SK-N-SH treated with all-trans-retinoic acid at 6 μM for 48 hours (cell line): Measurements from ENCODE around the gene HCAR2.

Experiments used
- ESRRG ChIP-seq: fragments of 250-450 bp; sonication (Bioruptor Pico); IDR thresholded peaks from 2 replicates; pipeline ENCODE4 v1.6.1; 2021; ENCODE audit warnings: mild to moderate bottlenecking
- GLIS3 ChIP-seq: fragments of 250-450 bp; sonication (Bioruptor Pico); IDR thresholded peaks from 2 replicates; pipeline ENCODE4 v1.5.0; 2020; ENCODE audit warnings: mild to moderate bottlenecking, moderate library complexity
- SNAI2 ChIP-seq: fragments of 250-450 bp; sonication (Bioruptor Pico); IDR thresholded peaks from 2 replicates; pipeline ENCODE4 v1.5.0; 2020; ENCODE audit warnings: mild to moderate bottlenecking, moderate library complexity
- TOX ChIP-seq: fragments of 250-450 bp; sonication (Bioruptor Pico); IDR thresholded peaks from 2 replicates; pipeline ENCODE4 v1.8.0; 2021; ENCODE audit warnings: mild to moderate bottlenecking, moderate library complexity, borderline replicate concordance
- ZFP3 ChIP-seq: fragments of 250-450 bp; sonication (Bioruptor Pico); IDR thresholded peaks from 2 replicates; pipeline ENCODE4 v1.5.0; 2020; ENCODE audit warnings: mild to moderate bottlenecking, moderate library complexity
- ZNF70 ChIP-seq: fragments of 450-650 bp; formaldehyde crosslinking; IDR thresholded peaks from 2 replicates; pipeline ENCODE4 v1.5.0; 2020; ENCODE audit warnings: mild to moderate bottlenecking, moderate library complexity
- ZNF8 ChIP-seq: fragments of 450-650 bp; formaldehyde crosslinking; IDR thresholded peaks from 2 replicates; pipeline ENCODE4 v1.5.0; 2020; ENCODE audit warnings: mild to moderate bottlenecking, moderate library complexity
- TF ChIP-seq, protein P1 (sequence below): fragments of 250-450 bp; sonication (Bioruptor Pico); IDR thresholded peaks from 2 replicates; pipeline ENCODE4 v1.8.0; 2021; ENCODE audit warnings: low read depth, mild to moderate bottlenecking, moderate library complexity, borderline replicate concordance
- TF ChIP-seq, protein P2 (sequence below): fragments of 250-450 bp; sonication (Bioruptor Pico); IDR thresholded peaks from 2 replicates; pipeline ENCODE4 v1.8.0; 2020; ENCODE audit warnings: mild to moderate bottlenecking, moderate library complexity, borderline replicate concordance
- TF ChIP-seq, protein P3 (sequence below): fragments of 250-450 bp; sonication (Bioruptor Pico); IDR thresholded peaks from 2 replicates; pipeline ENCODE4 v1.5.0; 2020; ENCODE audit warnings: mild to moderate bottlenecking, moderate library complexity

DNA sequence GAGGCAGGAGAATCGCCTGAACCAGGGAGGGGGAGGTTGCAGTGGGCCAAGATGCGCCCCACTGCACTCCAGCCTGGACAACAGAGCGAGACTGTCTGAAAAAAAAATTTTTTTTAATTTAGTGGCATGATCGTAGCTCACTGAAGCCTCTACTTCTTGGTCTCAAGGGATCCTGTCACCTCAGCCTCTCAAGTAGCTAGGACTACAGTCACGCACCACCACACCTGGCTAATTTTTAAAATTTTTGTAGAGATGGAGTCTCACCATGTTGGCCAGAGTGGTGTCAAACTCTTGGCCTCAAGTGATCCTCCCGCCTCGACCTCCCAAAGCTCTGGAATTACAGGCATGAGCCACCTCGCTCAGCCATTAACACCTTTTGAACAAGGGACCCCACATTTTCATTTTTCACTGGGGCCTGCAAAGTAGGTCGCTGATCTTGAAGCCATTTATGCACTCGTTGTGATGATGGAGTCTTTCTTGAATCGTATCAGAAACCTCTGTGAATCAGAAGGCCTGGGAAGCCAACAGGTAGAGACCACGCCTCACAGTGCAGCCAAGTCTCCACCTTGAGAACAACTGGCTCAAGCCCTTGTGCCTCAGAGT is 21.6 kb upstream of the HCAR2 start:
- TF ChIP-seq ESRRG (CRISPR knock-in tag) (no peak), ZNF8 (CRISPR knock-in tag) (no peak), ZFP3 (CRISPR knock-in tag) (no peak), GLIS3 (CRISPR knock-in tag) (no peak), ZNF70 (CRISPR knock-in tag) (no peak), SNAI2 (CRISPR knock-in tag) (no peak), TOX (no peak)
- TF ChIP-seq, protein P1, sequence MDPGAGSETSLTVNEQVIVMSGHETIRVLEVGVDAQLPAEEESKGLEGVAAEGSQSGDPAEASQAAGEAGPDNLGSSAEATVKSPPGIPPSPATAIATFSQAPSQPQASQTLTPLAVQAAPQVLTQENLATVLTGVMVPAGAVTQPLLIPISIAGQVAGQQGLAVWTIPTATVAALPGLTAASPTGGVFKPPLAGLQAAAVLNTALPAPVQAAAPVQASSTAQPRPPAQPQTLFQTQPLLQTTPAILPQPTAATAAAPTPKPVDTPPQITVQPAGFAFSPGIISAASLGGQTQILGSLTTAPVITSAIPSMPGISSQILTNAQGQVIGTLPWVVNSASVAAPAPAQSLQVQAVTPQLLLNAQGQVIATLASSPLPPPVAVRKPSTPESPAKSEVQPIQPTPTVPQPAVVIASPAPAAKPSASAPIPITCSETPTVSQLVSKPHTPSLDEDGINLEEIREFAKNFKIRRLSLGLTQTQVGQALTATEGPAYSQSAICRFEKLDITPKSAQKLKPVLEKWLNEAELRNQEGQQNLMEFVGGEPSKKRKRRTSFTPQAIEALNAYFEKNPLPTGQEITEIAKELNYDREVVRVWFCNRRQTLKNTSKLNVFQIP (CRISPR knock-in tag): no peak
- TF ChIP-seq, protein P2, sequence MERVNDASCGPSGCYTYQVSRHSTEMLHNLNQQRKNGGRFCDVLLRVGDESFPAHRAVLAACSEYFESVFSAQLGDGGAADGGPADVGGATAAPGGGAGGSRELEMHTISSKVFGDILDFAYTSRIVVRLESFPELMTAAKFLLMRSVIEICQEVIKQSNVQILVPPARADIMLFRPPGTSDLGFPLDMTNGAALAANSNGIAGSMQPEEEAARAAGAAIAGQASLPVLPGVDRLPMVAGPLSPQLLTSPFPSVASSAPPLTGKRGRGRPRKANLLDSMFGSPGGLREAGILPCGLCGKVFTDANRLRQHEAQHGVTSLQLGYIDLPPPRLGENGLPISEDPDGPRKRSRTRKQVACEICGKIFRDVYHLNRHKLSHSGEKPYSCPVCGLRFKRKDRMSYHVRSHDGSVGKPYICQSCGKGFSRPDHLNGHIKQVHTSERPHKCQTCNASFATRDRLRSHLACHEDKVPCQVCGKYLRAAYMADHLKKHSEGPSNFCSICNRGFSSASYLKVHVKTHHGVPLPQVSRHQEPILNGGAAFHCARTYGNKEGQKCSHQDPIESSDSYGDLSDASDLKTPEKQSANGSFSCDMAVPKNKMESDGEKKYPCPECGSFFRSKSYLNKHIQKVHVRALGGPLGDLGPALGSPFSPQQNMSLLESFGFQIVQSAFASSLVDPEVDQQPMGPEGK (CRISPR knock-in tag): no peak
- TF ChIP-seq, protein P3, sequence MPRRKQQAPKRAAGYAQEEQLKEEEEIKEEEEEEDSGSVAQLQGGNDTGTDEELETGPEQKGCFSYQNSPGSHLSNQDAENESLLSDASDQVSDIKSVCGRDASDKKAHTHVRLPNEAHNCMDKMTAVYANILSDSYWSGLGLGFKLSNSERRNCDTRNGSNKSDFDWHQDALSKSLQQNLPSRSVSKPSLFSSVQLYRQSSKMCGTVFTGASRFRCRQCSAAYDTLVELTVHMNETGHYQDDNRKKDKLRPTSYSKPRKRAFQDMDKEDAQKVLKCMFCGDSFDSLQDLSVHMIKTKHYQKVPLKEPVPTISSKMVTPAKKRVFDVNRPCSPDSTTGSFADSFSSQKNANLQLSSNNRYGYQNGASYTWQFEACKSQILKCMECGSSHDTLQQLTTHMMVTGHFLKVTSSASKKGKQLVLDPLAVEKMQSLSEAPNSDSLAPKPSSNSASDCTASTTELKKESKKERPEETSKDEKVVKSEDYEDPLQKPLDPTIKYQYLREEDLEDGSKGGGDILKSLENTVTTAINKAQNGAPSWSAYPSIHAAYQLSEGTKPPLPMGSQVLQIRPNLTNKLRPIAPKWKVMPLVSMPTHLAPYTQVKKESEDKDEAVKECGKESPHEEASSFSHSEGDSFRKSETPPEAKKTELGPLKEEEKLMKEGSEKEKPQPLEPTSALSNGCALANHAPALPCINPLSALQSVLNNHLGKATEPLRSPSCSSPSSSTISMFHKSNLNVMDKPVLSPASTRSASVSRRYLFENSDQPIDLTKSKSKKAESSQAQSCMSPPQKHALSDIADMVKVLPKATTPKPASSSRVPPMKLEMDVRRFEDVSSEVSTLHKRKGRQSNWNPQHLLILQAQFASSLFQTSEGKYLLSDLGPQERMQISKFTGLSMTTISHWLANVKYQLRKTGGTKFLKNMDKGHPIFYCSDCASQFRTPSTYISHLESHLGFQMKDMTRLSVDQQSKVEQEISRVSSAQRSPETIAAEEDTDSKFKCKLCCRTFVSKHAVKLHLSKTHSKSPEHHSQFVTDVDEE: no peak
